Loucy (cell line): ENCODE data around the gene SGPP2.

ENCODE experiments used
- H2AFZ ChIP-seq: fragments of 200-600 bp; sonication (generic); 2 replicates; pipeline ENCODE4 v1.6.0; 2016; ENCODE audit warnings: antibody characterized with exemption, mild to moderate bottlenecking, low read length, moderate library complexity
- H3F3A ChIP-seq: fragments of 200-600 bp; 2 replicates; pipeline ENCODE4 v1.6.0; 2016; ENCODE audit warnings: antibody characterized with exemption, low read depth, mild to moderate bottlenecking
- H3K27me3 ChIP-seq: fragments of 200-600 bp; sonication (generic); 2 replicates; pipeline ENCODE4 v1.6.1; 2014; ENCODE audit warnings: low read length, mild to moderate bottlenecking; ENCODE audit not compliant: insufficient read depth, poor library complexity, severe bottlenecking
- H3K36me3 ChIP-seq: fragments of 200-600 bp; sonication (generic); 2 replicates; pipeline ENCODE4 v1.6.1; 2016; ENCODE audit warnings: low read length; ENCODE audit not compliant: insufficient read depth
- H3K4me1 ChIP-seq: fragments of 200-600 bp; sonication (generic); 2 replicates; pipeline ENCODE4 v1.5.1; 2014; ENCODE audit warnings: low read length, mild to moderate bottlenecking; ENCODE audit not compliant: insufficient read depth, poor library complexity, severe bottlenecking
- H3K4me2 ChIP-seq: fragments of 200-600 bp; sonication (generic); 2 replicates; pipeline ENCODE4 v1.6.0; 2014; ENCODE audit warnings: antibody characterized with exemption, low read length, low read depth, mild to moderate bottlenecking; ENCODE audit not compliant: poor library complexity, severe bottlenecking
- H3K4me3 ChIP-seq: fragments of 200-600 bp; sonication (generic); 2 replicates; pipeline ENCODE4 v1.5.1; 2014; ENCODE audit warnings: low read length, mild to moderate bottlenecking, mixed read lengths; ENCODE audit not compliant: poor library complexity, severe bottlenecking
- H3K79me2 ChIP-seq: fragments of 200-600 bp; sonication (generic); 2 replicates; pipeline ENCODE4 v1.6.1; 2014; ENCODE audit warnings: low read length; ENCODE audit not compliant: insufficient read depth
- H3K9ac ChIP-seq: fragments of 200-600 bp; sonication (generic); 2 replicates; pipeline ENCODE4 v1.6.0; 2014; ENCODE audit warnings: mild to moderate bottlenecking, low read depth, low read length, moderate library complexity; ENCODE audit not compliant: poor library complexity, severe bottlenecking
- H3K9me2 ChIP-seq: fragments of 200-600 bp; sonication (generic); replicated peaks from 2 replicates; pipeline ENCODE4 v1.6.1; 2016; ENCODE audit warnings: low read depth, low read length, mixed read lengths
- H3K9me3 ChIP-seq: fragments of 200-600 bp; sonication (generic); 2 replicates; pipeline ENCODE4 v1.6.1; 2014; ENCODE audit warnings: mild to moderate bottlenecking, antibody characterized with exemption, low read length, low read depth; ENCODE audit not compliant: insufficient read depth
- H4K20me1 ChIP-seq: fragments of 200-600 bp; sonication (generic); 2 replicates; pipeline ENCODE4 v1.6.0; 2014; ENCODE audit warnings: antibody characterized with exemption, low read length, mild to moderate bottlenecking; ENCODE audit not compliant: insufficient read depth, poor library complexity, severe bottlenecking
- EZH2phosphoT487 ChIP-seq: fragments of 200-600 bp; IDR thresholded peaks from 2 replicates; pipeline ENCODE4 v1.6.1; 2018; ENCODE audit warnings: antibody characterized with exemption, mild to moderate bottlenecking, moderate library complexity, borderline replicate concordance
- TF ChIP-seq, protein P1 (sequence below): fragments of 200-600 bp; sonication (generic); conservative IDR thresholded peaks from 2 replicates; pipeline ENCODE4 v1.5.1; 2014; ENCODE audit warnings: mild to moderate bottlenecking, antibody characterized with exemption, low read length

Gene SGPP2

DNA sequence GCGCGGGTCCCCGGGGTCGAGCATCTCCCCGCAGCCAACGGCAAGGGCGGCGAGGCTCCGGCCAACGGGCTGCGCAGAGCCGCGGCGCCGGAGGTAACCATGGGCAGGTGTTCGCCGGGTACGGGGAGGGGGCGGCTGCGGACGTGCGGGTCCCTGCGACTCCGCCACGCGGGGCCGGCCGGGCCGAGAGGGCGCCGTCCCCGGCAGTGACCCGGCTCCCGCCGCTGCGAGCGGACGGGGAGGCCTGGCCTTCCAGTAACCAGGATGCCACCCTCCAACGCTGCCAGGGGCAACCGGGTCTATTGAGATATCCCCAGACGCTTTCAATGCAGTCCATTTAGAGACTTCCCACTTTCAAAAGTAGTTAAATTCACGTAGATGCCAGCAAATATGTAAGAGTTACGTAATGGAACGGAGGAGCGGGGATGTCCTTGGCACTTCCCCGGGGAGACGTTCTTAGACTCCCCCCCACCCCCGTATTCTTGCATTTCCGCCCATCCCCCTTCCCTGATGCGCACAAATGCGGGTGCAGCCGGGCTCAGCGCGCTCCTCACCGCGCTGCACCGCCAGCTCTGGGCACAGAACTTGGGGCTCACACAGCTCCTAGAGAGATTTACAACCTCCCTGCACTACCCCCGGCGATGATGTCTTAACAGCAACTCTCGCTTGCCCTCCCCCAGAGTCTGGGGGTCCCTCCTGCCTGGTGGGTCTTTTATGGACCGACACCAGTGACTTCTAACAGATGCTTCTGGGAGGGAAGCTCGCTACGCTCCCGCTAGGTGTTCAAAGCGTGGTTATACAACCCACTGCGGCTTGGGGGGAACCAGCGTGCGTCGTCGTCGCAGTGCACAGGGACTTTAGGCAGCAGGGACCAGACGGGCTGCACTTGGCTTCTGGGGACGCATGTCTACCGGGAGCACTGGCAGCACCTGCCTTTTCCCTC lies 657 bp downstream of the SGPP2 start:
- no peak overlapping the region for H2AFZ ChIP-seq
- peaks cover 4% of the 10 kb centered on the region for H3K4me1 ChIP-seq
- H3K4me3 ChIP-seq: no peak overlapping the region
- no peaks in the 10 kb centered on the region for H3K27me3 ChIP-seq
- no peak overlapping the region for H3K4me2 ChIP-seq
- no peaks in the 10 kb centered on the region for H3K9me3 ChIP-seq
- H3K36me3 ChIP-seq: no peaks in the 10 kb centered on the region
- no peaks in the 10 kb centered on the region for H4K20me1 ChIP-seq
- TF ChIP-seq EZH2phosphoT487: no peak
- TF ChIP-seq, protein P1, sequence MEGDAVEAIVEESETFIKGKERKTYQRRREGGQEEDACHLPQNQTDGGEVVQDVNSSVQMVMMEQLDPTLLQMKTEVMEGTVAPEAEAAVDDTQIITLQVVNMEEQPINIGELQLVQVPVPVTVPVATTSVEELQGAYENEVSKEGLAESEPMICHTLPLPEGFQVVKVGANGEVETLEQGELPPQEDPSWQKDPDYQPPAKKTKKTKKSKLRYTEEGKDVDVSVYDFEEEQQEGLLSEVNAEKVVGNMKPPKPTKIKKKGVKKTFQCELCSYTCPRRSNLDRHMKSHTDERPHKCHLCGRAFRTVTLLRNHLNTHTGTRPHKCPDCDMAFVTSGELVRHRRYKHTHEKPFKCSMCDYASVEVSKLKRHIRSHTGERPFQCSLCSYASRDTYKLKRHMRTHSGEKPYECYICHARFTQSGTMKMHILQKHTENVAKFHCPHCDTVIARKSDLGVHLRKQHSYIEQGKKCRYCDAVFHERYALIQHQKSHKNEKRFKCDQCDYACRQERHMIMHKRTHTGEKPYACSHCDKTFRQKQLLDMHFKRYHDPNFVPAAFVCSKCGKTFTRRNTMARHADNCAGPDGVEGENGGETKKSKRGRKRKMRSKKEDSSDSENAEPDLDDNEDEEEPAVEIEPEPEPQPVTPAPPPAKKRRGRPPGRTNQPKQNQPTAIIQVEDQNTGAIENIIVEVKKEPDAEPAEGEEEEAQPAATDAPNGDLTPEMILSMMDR: no peak
- H3F3A ChIP-seq: no peaks in the 10 kb centered on the region
- H3K9ac ChIP-seq: no peak overlapping the region
- H3K79me2 ChIP-seq: no peaks in the 10 kb centered on the region
- H3K9me2 ChIP-seq: no peaks in the 10 kb centered on the region

DNA sequence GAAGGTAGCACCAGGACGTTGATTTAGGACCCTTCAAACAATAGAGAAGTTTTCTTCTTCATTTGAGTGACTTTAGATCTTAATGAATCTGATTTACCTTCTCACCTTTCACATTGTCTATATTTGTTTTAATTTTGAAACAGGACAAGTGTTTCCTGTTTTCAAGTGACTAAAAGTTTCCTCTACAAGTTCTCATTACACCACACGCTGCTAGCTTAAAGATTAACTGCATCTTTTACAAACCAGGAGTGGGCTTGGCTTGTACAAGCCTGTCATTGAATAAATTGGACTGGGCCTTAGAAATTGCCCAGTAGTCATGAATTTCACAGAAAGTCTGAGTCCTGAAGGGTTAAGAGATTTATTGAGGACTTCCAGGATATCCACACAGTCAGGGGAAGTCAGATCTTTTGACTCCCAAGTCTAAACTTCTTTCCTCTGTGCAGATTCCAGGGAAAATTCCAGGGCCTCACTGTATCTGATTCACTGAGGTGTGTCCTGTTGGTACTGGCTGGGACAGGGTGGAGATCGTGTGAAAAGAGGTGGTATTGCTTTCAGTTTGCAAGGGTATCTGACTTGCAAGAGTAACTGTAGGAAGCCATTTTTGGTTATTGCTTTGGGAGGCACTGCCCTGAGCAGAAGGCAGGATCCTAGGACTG lies 3.4 kb downstream of the SGPP2 start:
- H3K9me2 ChIP-seq: no peaks in the 10 kb centered on the region
- H3K9ac ChIP-seq: no peak overlapping the region
- peaks cover 4% of the 10 kb centered on the region for H3K4me1 ChIP-seq
- H4K20me1 ChIP-seq: no peaks in the 10 kb centered on the region
- no peaks in the 10 kb centered on the region for H3K9me3 ChIP-seq
- H3K79me2 ChIP-seq: no peaks in the 10 kb centered on the region
- H2AFZ ChIP-seq: no peak overlapping the region
- H3K36me3 ChIP-seq: no peaks in the 10 kb centered on the region
- no peak overlapping the region for H3K4me3 ChIP-seq
- no peaks in the 10 kb centered on the region for H3K27me3 ChIP-seq
- H3K4me2 ChIP-seq: no peak overlapping the region
- no peaks in the 10 kb centered on the region for H3F3A ChIP-seq
- TF ChIP-seq, protein P1: no peak
- no peak for TF ChIP-seq EZH2phosphoT487

DNA sequence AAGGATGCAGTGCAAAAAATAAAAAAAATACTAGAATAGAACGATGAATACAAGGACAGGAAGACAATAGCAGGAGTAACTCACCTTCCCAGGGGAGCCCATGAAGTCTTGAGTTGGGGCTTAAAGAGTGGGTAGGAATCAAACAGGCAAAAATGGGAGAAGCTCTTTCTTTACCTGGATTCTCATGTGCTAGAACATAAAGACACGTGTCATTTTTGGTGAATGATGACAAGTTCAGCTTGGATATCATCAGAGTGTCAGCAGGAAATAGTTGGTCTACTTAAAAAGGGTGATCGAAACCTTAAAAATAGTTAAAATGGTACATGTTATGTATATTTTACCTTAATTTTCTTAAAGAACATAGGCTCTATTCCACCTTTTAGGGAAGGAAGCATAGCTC lies 5.7 kb downstream of the SGPP2 start:
- H3K4me1 ChIP-seq: peaks cover 4% of the 10 kb centered on the region
- H3K79me2 ChIP-seq: no peaks in the 10 kb centered on the region
- no peaks in the 10 kb centered on the region for H3K36me3 ChIP-seq
- H3K9me3 ChIP-seq: no peaks in the 10 kb centered on the region
- no peak for TF ChIP-seq EZH2phosphoT487
- TF ChIP-seq, protein P1: no peak
- no peaks in the 10 kb centered on the region for H3K27me3 ChIP-seq
- H3K4me2 ChIP-seq: no peak overlapping the region
- no peak overlapping the region for H3K9ac ChIP-seq
- no peak overlapping the region for H3K4me3 ChIP-seq
- H4K20me1 ChIP-seq: no peaks in the 10 kb centered on the region
- H2AFZ ChIP-seq: no peak overlapping the region
- H3F3A ChIP-seq: no peaks in the 10 kb centered on the region
- no peaks in the 10 kb centered on the region for H3K9me2 ChIP-seq
